ENCODE data around the gene HDDC3.

The HDDC3 gene

DNA sequence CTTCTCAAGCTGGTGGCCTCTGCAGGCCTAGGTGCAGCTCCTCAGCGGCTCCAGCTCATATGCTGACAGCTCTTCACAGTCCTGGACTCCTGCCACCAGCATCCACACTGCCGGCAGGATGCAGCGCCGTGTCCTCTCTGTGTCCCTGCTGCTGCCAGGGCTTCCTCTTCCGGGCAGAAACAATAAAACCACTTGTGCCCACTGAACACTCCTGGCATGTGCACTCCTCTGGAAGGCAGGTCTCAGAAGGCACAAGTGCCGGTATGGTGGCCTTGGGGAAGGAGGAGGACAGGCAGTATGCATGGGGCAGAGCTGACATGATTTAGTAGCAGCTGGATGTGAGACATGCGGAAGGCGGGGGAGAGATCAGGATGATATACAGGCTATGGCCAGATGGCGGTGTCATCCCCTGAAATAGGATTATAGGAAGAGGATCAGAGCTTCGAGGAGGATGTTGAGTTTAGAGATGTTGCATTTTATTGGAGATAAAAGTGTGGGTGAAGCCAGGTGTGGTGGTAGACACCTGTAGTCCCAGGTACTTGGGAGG, 36.7 kb downstream of the HDDC3 start:
- DNase-seq, result peak in 54 of 58 donors; percentile 20 to 89 (median 67)

GRCh38 chr15:90893175-90894090, 38.9 kb downstream of the HDDC3 start:
- no peak for DNase-seq

GRCh38 chr15:90892498-90893174, 39.7 kb downstream of the HDDC3 start:
- no peak for DNase-seq

DNA sequence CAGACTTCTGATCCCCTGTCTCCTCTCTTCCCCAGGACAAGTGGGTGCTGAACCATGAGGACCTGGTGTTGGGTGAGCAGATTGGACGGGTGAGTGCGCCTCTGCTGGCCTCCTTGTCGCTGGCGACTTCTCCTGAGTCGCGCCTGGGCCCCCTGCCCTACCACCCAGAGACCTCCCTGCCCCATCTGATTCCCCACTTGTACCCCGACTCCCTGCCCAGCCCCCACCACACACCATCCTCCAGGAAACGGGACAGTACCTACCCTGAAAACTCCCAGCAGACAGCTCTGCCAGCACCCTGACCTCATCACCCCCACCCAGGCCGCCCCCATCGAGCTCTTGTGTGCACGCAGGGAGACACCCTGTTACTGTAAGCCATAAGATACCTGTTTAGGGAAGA, 40.3 kb downstream of the HDDC3 start:
- DNase-seq, result no peak

DNA sequence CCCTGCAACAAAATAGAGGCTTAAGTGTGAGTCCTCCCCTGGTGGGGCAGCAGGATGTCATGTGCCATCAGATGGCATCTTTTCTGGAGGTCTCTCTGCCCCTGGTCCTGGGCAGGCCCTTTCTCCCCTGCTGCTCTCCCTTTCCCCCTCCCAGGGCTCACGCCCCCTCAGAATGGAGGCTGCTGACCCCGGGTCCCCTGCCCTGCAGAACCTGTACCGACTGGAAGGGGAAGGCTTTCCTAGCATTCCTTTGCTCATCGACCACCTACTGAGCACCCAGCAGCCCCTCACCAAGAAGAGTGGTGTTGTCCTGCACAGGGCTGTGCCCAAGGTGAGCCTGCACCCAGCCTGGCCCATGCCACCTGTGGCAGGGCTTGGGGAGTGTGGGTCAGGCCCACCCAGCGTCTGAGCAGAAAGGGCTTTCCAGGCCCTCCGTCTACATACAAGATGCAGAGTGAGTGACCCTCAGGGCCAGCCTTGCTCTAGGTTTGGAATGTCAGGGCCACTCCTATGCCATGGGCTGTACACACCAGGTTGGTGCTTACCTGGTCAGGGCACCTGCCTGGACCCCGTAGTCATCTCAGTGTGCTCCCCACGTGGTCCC, 40.9 kb downstream of the HDDC3 start:
- DNase-seq, result no peak

- no peak for DNase-seq
These were observed 41.5 kb downstream of the HDDC3 start for GRCh38 chr15:90890839-90891238.

DNA sequence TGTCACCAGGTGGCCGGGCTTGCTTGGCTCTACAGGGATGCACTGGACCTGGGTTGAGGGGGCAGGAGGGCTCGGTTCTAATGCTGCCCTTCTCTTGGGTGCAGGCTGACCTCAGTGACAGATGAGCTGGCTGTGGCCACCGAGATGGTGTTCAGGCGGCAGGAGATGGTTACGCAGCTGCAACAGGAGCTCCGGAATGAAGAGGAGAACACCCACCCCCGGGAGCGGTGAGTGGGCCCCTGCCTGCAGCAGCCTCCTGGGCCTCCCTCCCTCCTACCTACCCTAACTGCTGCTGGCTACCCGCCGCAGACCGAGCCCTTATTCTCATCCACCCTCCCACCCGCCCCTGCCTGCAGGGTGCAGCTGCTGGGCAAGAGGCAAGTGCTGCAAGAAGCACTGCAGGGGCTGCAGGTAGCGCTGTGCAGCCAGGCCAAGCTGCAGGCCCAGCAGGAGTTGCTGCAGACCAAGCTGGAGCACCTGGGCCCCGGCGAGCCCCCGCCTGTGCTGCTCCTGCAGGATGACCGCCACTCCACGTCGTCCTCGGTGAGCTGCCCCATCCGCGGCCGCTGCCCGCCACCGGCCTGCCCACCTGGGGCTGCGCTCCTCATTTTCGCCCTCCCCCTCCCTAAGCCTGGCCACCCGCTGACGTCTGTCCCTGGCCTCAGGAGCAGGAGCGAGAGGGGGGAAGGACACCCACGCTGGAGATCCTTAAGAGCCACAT, 42.5 kb downstream of the HDDC3 start:
- DNase-seq, result no peak

DNA sequence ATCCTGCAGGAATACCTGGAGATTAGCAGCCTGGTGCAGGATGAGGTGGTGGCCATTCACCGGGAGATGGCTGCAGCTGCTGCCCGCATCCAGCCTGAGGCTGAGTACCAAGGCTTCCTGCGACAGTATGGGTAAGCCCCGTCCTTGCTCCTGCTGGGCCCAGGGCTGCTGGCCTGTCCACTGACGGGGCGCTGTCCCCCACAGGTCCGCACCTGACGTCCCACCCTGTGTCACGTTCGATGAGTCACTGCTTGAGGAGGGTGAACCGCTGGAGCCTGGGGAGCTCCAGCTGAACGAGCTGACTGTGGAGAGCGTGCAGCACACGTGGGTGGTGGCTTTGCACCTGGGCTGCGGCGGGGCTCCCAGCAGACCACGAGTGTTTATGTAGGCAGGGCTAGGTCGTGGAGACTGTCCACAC, 43.0 kb downstream of the HDDC3 start:
- DNase-seq, result no peak

DNA sequence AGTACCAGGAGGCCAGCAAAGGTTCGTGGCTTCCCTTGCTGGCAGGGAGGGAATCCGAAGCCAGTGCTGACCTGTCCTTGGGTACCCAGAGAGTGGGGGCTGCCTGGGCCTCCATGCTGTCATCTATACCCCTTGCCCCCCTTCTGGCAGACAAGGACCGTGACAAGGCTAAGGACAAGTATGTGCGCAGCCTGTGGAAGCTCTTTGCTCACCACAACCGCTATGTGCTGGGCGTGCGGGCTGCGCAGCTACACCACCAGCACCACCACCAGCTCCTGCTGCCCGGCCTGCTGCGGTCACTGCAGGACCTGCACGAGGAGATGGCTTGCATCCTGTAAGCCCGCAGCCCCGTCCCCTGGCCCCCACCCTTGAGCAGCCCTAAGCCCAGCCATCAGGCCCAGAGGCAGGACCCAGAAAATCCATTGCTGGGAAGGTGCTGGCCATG, 45.3 kb downstream of the HDDC3 start:
- DNase-seq, result no peak

- no peak for DNase-seq
These were observed 46.1 kb downstream of the HDDC3 start for GRCh38 chr15:90886291-90886614.

DNA sequence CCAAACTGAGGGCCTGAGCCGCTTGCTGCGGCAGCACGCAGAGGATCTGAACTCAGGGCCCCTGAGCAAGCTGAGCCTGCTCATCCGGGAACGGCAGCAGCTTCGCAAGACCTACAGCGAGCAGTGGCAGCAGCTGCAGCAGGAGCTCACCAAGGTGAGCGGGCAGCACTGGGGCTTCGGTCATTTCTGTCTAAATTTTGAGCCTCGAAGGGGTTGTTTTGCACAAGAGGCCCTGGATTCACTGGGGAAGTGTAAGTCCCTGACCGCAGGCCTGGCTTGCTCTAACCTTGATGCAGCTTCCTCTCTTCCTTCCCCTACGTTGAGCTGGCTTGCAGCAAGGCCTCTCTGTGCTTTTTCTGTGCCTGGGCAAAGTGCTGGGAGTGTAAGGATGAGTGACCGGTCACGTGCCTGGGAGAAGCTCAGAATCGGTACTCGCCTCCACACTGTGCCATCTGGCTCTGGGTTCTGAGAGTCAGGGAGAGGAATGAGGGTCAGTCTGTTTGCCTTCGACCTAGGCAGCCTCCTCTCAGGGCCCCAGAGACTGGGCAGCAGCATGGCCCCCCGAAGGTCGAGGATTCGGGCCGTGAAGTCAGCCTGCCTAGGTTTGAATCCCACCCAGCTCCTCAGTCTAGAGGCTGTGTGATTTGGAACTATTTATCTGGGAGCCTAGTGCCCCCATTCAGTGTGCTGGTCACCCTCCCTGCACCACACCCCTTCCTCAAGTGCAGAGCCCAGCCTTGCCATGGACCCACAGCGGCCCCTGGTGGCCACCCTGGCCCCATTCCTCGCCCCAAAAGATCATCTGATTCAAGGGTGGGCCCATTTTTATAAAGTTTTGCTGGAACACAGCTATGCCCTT, 46.7 kb downstream of the HDDC3 start:
- peak in 49 of 58 donors; percentile 16 to 79 (median 49) for DNase-seq

DNA sequence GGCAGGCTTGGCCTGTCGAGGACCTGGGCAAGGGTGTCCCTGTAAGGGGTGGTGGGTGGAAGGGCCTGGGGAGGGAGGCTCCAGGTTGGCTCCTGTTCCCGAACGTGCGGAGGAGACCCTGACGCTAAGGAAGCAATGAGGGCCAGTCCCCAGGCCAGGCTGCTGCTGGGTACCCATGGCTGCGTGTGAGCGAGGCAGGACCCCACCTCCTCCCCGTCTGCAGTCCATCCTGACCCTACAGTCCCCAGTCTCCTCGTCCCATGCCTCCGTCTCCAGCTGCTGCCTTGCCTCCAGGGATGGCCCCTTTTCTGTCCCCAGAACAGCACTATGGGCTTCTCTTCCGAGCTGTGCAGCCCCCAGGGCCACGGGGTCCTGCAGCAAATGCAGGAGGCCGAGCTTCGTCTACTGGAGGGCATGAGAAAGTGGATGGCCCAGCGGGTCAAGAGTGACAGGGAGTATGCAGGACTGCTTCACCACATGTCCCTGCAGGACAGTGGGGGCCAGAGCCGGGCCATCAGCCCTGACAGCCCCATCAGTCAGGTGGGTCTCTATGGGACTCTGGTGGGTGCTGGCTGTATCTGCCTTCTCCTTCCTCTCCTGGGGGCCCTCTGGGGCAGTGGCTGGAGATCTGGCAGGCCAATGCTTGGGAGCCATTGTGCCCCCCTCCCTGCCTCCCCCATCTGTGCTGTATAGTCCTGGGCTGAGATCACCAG, 47.5 kb downstream of the HDDC3 start:
- no peak for DNase-seq

GRCh38 chr15:90883976-90884718, 48.2 kb downstream of the HDDC3 start, which contains the start of gene FES:
TSS of gene FES (plus strand) at chr15:90884504. CDS start at chr15:90885046, 542 bp downstream.
- DNase-seq, result peak in 11 of 58 donors; percentile 13 to 38 (median 29)

- no peak for DNase-seq
These were observed 48.8 kb downstream of the HDDC3 start for GRCh38 chr15:90883526-90883975.

- no peak for DNase-seq
These were observed 49.4 kb downstream of the HDDC3 start for GRCh38 chr15:90882781-90883525.

GRCh38 chr15:90881978-90882721, 50.2 kb downstream of the HDDC3 start:
- no peak for DNase-seq

Measured in anterior cingulate cortex (tissue), 58 donors.